Activated CD8-positive, alpha-beta memory T cell treated with anti-CD3 and anti-CD28 coated beads for 24 hours (primary cell): ENCODE data around the gene MCC.

ENCODE experiments used
- DNase-seq: peaks from one replicate; pipeline ENCODE4 v3.0.0-alpha.2; 2020

Gene MCC

GRCh38 chr5:113299591-113299990 lies 188.7 kb downstream of the MCC start:
- DNase-seq: no peak

- DNase-seq: no peak
These were observed 191.6 kb downstream of the MCC start for GRCh38 chr5:113296676-113297075.

GRCh38 chr5:113295111-113295539 lies 193.1 kb downstream of the MCC start:
- DNase-seq: no peak

GRCh38 chr5:113294311-113295110 lies 193.7 kb downstream of the MCC start:
- peak; percentile 88 for DNase-seq

GRCh38 chr5:113293975-113294310 lies 194.3 kb downstream of the MCC start:
- no peak for DNase-seq

- DNase-seq: peak; percentile 60
These were observed 194.9 kb downstream of the MCC start for GRCh38 chr5:113293068-113293974.

GRCh38 chr5:113292462-113292861 lies 195.8 kb downstream of the MCC start:
- no peak for DNase-seq

GRCh38 chr5:113283558-113283957 lies 204.7 kb downstream of the MCC start:
- DNase-seq: no peak

- DNase-seq: no peak
These were observed 205.8 kb downstream of the MCC start for GRCh38 chr5:113282472-113282871.

- DNase-seq: no peak
These were observed 207.1 kb downstream of the MCC start for GRCh38 chr5:113281194-113281593.

- DNase-seq: no peak
These were observed 207.7 kb downstream of the MCC start for GRCh38 chr5:113280541-113280940.

GRCh38 chr5:113278976-113279375 lies 209.3 kb downstream of the MCC start:
- no peak for DNase-seq

- DNase-seq: no peak
These were observed 211.8 kb downstream of the MCC start for GRCh38 chr5:113276493-113276892.

GRCh38 chr5:113276001-113276400 lies 212.3 kb downstream of the MCC start:
- no peak for DNase-seq

- DNase-seq: no peak
These were observed 213.3 kb downstream of the MCC start for GRCh38 chr5:113274836-113275414.

- DNase-seq: no peak
These were observed 214.3 kb downstream of the MCC start for GRCh38 chr5:113273948-113274347.

GRCh38 chr5:113271745-113272454 lies 216.4 kb downstream of the MCC start:
- DNase-seq: no peak

- no peak for DNase-seq
These were observed 217.2 kb downstream of the MCC start for GRCh38 chr5:113271015-113271414.

GRCh38 chr5:113270086-113270485 lies 218.2 kb downstream of the MCC start:
- DNase-seq: no peak

- DNase-seq: no peak
These were observed 218.9 kb downstream of the MCC start for GRCh38 chr5:113269023-113269997.

GRCh38 chr5:113268232-113268631 lies 220.0 kb downstream of the MCC start:
- DNase-seq: no peak
